Heart left ventricle (tissue), 16 donors: ENCODE measurements around the gene DNAAF5. TPM values are rescaled to one million over a fixed set of nuclear protein-coding genes. Genes with fewer than 3 reads are reported as not detected.
A peak's percentile ranks its signal among the peaks of the same experiment; 100 is the strongest.

Source experiments
- ATAC-seq, 4 donors: fragments of 200-7000 bp; cut with Tn5 transposase; one replicate each; pipeline ENCODE4 v1.9.1; 2020 to 2022; ENCODE audit warnings: moderate library complexity in 4 of 4, mild to moderate bottlenecking in 3 of 4, moderate number of reproducible peaks in 1 of 4
- DNase-seq, 5 donors: peaks; one replicate each; pipeline ENCODE4 v3.0.0-alpha.2; 2020
- H3K27ac ChIP-seq, 12 donors: fragments of 200-600 bp; sonication (generic) in 4 of 12; one replicate each; pipeline versions ENCODE4 v1.5.0 to v1.8.0; 2016 to 2022; ENCODE audit warnings: mild to moderate bottlenecking in 2 of 12
- H3K27me3 ChIP-seq, 9 donors: fragments of 200-600 bp; sonication (generic) in 2 of 9; one replicate each; pipeline versions ENCODE4 v1.5.1 to v1.8.0; 2016 to 2022; ENCODE audit warnings: mild to moderate bottlenecking in 3 of 9
- H3K36me3 ChIP-seq, 9 donors: fragments of 200-600 bp; sonication (generic) in 2 of 9; one replicate each; pipeline versions ENCODE4 v1.5.0 to v1.8.0; 2018 to 2022; ENCODE audit warnings: mild to moderate bottlenecking in 2 of 9
- H3K4me1 ChIP-seq, 12 donors: fragments of 200-600 bp; sonication (generic) in 4 of 12; one replicate each; pipeline versions ENCODE4 v1.5.0 to v1.8.0; 2016 to 2022; ENCODE audit warnings: mild to moderate bottlenecking in 3 of 12
- H3K4me3 ChIP-seq, 12 donors: fragments of 200-600 bp; sonication (generic) in 4 of 12; one replicate each; pipeline versions ENCODE4 v1.5.0 to v1.8.0; 2017 to 2022; ENCODE audit warnings: mild to moderate bottlenecking in 9 of 12, moderate library complexity in 4 of 12
- H3K9me3 ChIP-seq, 12 donors: fragments of 200-600 bp; sonication (generic) in 4 of 12; one replicate each; pipeline versions ENCODE4 v1.5.0 to v1.8.0; 2016 to 2022; ENCODE audit warnings: mild to moderate bottlenecking in 1 of 12
- POLR2A ChIP-seq, 2 donors: fragments of 450-650 bp; IDR thresholded peaks; one replicate each; pipeline ENCODE4 v1.6.1; 2017; ENCODE audit warnings: antibody characterized with exemption in 2 of 2, mild to moderate bottlenecking in 2 of 2, moderate library complexity in 2 of 2
- WGBS, 4 donors: extraction: QIAGEN DNeasy Blood & Tissue Kit in 2 of 4; methylation state at CpG; one replicate each; pipeline versions ENCODE4 v1.1.5 to v1.1.7; 2013 to 2018; 5-methylcytosine and 5-hydroxymethylcytosine counted together
- intact Hi-C, 10 donors: fragments of 100-400 bp; cut with DNase I; formaldehyde crosslinking; loops; one replicate each; pipeline versions ENCODE4 v1.11.1 to v1.14.2; 2022
- polyA plus RNA-seq, 2 donors: library from polyadenylated mRNA; stranded (reverse); fragments of 200-250 nt; gene quantifications; one replicate each; pipeline ENCODE4 v1.2.3, GENCODE V29; 2013
- total RNA-seq, 9 donors: library from RNA; depleted of rRNA in 2 of 9; stranded (reverse); fragments of >200 nt in 2 of 9; fragmentation: NEBNext Ultra II Directional in 3 of 9; extraction: Animal tissue kit (Norgen Biotek cat#: 25700) in 3 of 9; gene quantifications; one replicate each; pipeline versions ENCODE4 v1.1.0 to v1.2.4, GENCODE V29; 2016 to 2023
- TF ChIP-seq, protein P1 (sequence below), 12 donors: fragments of 200-600 bp; sonication (generic) in 4 of 12; IDR thresholded peaks; one replicate each; pipeline versions ENCODE4 v1.5.0 to v1.8.0; 2018 to 2022; ENCODE audit warnings: antibody characterized with exemption in 12 of 12, mild to moderate bottlenecking in 5 of 12
- donor health status: ischemic (EF 13 %, LVEDD 7.1; RV severe dilation, severe dysfunction).
- donor health status: healthy with polysubstance abuse.
- donor health status: DM: no; HTN: yes; CAD: no.
- donor health status: DM: no; HTN: no; CAD: no.
- donor health status: ischemic (EF 25% LVEDD 6.9; RV normal size, moderate dysfunction).
- donor health status: ischemic (EF 25% LVEDD 5.7; RV mildly dilated, moderate dysfunction).
- donor health status: healthy.
- donor health status: DM: yes; HTN: yes; CAD: no.
- donor health status: ischemic (EF 35%, LVEDD 5.7; RV mildly dilated, moderate dysfunction).
- donor health status: nonischemic (EF 11% LVEDD 7.7; RV severe dilation, severe dysfunction).
- donor health status: DM: yes; HTN: yes; CAD: no.
- donor health status: PGD.
- donor health status: ischemic (EF 29% LVEDD 5.4; RV normal size, mild dysfunction).
- donor health status: nonischemic (EF 23%, LVEDD 6.1; RV moderate dilation, normal function).

Gene DNAAF5
- total and polyA plus RNA-seq, 11 donors: 7.2 to 45.8 (median 23.5) TPM

DNA sequence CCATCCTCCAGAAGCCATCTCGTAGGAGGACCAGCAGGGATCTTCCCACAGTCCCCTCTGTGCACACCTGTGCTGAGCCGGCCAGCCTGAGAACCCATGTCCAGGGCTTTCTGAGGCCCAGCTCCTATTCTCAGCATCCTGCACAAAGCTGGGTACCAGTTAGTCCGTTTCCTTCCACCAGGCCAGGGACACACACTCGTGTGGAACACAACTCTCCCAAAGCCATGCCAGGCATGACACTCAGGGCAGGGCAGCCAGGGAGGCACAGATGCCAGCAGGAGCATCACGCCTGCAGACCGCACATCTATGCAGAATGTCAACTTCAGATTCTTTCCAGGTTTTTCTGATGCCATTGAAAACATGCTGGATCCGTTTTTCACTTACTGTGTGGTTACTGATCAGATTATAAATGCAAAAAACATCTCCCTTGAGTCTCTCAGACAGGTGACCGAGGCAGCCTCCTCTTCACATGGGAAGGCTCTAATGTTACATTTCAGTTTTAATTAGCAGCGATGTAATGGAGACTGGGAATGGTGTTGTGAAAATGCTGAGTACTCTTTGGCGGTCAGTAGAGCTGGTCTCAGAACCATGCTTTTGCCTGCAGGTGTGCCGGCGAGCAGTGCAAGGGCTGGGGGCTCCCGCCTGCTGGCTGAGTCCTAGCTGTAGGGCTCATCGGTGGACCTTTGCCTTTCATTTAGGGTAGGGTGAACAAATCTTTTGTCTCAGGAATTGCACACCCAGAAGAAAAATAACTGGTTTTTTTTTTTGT, 102.5 kb downstream of the DNAAF5 start:
- Histone ChIP-seq H3K36me3 (peaks cover 0 to 11% (median 0%) of the 10 kb centered on the region in 9 donors), H3K27me3 (no peaks in the 10 kb centered on the region), H3K4me3 (no peak overlapping the region), H3K27ac (peak overlapping the region in 8 of 12 donors; percentile 5 to 97 (median 52)), H3K4me1 (peaks cover 22 to 94% (median 76%) of the 10 kb centered on the region in 12 donors), H3K9me3 (no peaks in the 10 kb centered on the region)
- intact Hi-C loops: no loop called here
- DNase-seq (peak in 1 of 5 donors; percentile 23), ATAC-seq (no peak)
- WGBS, 4 donors: 81 to 86% (median 83%) methylated on average over 12 to 14 of the region's 14 CpGs
- TF ChIP-seq, protein P1, sequence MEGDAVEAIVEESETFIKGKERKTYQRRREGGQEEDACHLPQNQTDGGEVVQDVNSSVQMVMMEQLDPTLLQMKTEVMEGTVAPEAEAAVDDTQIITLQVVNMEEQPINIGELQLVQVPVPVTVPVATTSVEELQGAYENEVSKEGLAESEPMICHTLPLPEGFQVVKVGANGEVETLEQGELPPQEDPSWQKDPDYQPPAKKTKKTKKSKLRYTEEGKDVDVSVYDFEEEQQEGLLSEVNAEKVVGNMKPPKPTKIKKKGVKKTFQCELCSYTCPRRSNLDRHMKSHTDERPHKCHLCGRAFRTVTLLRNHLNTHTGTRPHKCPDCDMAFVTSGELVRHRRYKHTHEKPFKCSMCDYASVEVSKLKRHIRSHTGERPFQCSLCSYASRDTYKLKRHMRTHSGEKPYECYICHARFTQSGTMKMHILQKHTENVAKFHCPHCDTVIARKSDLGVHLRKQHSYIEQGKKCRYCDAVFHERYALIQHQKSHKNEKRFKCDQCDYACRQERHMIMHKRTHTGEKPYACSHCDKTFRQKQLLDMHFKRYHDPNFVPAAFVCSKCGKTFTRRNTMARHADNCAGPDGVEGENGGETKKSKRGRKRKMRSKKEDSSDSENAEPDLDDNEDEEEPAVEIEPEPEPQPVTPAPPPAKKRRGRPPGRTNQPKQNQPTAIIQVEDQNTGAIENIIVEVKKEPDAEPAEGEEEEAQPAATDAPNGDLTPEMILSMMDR (IDR thresholded peaks at IDR 0.05): no peak
- no peak for TF ChIP-seq POLR2A (IDR thresholded peaks at IDR 0.05)

DNA sequence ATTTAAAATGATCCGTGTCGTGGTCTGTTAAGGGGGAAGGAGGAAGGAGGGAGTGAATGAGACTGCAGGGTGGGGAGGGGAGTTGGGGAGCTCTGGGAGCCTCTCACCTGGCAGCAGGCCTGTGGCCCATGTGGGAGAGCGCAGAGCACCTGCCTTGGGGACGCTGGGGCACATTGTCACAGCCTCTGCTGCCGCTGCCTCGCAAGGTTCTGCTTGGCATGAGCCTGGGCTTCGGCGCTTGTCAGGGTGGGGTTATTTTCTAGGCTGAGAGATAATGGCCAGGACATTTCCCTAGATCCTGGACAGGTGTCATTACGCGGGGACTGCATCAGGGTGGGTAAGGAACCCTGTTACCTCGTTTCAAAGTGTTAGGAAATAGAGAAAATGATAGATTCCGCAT, 103.6 kb downstream of the DNAAF5 start:
- Histone ChIP-seq H3K36me3 (peaks cover 0 to 20% (median 7%) of the 10 kb centered on the region in 9 donors), H3K27ac (peak overlapping the region; percentile 80 to 99 (median 94)), H3K9me3 (no peaks in the 10 kb centered on the region), H3K27me3 (no peaks in the 10 kb centered on the region), H3K4me3 (peak overlapping the region in 1 of 12 donors; percentile 1), H3K4me1 (peaks cover 22 to 94% (median 67%) of the 10 kb centered on the region in 12 donors)
- no peak for TF ChIP-seq POLR2A (IDR thresholded peaks at IDR 0.05)
- TF ChIP-seq, protein P1 (IDR thresholded peaks at IDR 0.05): no peak
- ATAC-seq: peak in 1 of 4 donors; percentile 8
- WGBS, 4 donors: 24 to 47% (median 36%) methylated on average over 12 of the region's 12 CpGs
- peak in 1 of 5 donors; percentile 40 for DNase-seq
- intact Hi-C loops: loop anchor here in 3 of 10 donors (5.0 to 10.0 kb wide), 2 partner anchors 42 to 45 kb away; no protein-coding TSS in a partner anchor

DNA sequence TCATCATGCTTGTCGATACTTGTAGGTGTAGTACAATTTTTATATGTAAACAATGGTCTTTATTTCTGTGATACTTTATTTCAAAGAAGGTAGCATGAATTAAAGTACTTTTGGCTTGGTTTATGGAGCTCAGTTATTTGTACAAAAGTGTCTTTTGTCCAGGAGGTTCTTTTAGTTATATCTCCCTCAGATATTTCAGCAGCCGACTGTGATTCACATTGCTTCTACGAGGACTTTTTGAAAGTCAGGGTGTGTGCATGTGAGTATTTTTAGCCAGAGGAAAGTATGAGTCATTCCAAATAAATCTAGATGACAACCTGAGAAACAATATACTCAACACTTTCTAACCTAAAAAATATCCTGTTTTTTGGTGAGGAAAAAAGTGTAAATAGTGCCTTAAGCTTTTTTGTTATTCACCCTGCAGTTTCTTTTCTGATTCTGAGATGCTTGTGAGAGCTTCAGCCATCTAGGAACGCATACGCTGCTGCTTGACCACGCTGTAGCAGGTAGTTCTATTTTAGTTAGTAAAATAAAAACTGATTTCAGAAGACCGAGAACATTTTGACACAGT, 105.2 kb downstream of the DNAAF5 start:
- 8 to 12% (median 10%) methylated on average over 7 of the region's 7 CpGs for WGBS, 4 donors
- intact Hi-C loops: loop anchor here in 3 of 10 donors (5.0 to 10.0 kb wide), 2 partner anchors 41 to 47 kb away; no protein-coding TSS in a partner anchor

More for the DNA sequence above, 105.2 kb downstream of the DNAAF5 start:
- H3K4me1 ChIP-seq: peaks cover 26 to 94% (median 67%) of the 10 kb centered on the region in 12 donors
- TF ChIP-seq POLR2A (IDR thresholded peaks at IDR 0.05): no peak
- TF ChIP-seq, protein P1 (IDR thresholded peaks at IDR 0.05): no peak
- no peaks in the 10 kb centered on the region for H3K9me3 ChIP-seq
- no peak for DNase-seq
- peak overlapping the region; percentile 80 to 99 (median 94) for H3K27ac ChIP-seq
- peak; percentile 66 to 83 (median 72) for ATAC-seq
- no peaks in the 10 kb centered on the region for H3K27me3 ChIP-seq
- peaks cover 0 to 24% (median 8%) of the 10 kb centered on the region in 9 donors for H3K36me3 ChIP-seq
- peak overlapping the region in 11 of 12 donors; percentile 2 to 48 (median 36) for H3K4me3 ChIP-seq
